Stimulated activated naive CD8-positive, alpha-beta T cell treated with anti-CD3 and anti-CD28 coated beads, Interleukin-15, Interleukin-2, amounts not matched to agents 100 ng/mL and 50 ng/mL, for 24 hours (primary cell): ENCODE results near the gene TXK.

Source experiments
- H3K27ac Mint-ChIP-seq: one replicate; pipeline ENCODE4 v1.8.0; 2021; ENCODE audit warnings: mild to moderate bottlenecking, mixed read lengths
- H3K27me3 Mint-ChIP-seq: one replicate; pipeline ENCODE4 v1.8.0; 2021; ENCODE audit warnings: mixed read lengths
- H3K36me3 Mint-ChIP-seq: one replicate; pipeline ENCODE4 v1.8.0; 2021; ENCODE audit warnings: low read depth, mixed read lengths
- H3K4me1 Mint-ChIP-seq: one replicate; pipeline ENCODE4 v1.8.0; 2021; ENCODE audit warnings: low read depth, mixed read lengths
- H3K4me3 Mint-ChIP-seq: one replicate; pipeline ENCODE4 v1.8.0; 2021; ENCODE audit warnings: mild to moderate bottlenecking, mixed read lengths
- H3K9me3 Mint-ChIP-seq: one replicate; pipeline ENCODE4 v1.8.0; 2021; ENCODE audit warnings: mixed read lengths

Gene TXK

DNA sequence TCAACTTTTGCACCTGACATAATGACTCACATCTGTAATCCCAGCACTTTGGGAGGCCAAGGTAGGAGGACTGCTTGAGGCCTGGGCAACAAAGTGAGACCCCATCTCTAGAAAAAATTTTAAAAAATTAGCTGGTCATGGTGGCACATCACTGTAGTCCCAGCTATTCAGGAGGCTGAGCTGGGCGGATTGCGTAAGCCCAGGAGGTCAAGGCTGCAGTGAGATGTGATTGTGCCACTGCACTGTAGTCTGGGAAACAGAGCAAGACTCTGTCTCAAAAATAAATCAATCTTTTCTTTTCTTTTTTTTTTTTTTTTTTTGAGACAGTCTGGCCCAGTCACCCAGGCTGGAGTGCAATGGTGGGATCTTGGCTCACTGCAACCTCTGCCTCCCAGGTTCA is 65.0 kb downstream of the TXK start:
- H3K27me3 Mint-ChIP-seq = no peaks in the 10 kb centered on the region
- no peak overlapping the region for H3K27ac Mint-ChIP-seq
- H3K9me3 Mint-ChIP-seq = no peaks in the 10 kb centered on the region
- H3K36me3 Mint-ChIP-seq = peaks cover 24% of the 10 kb centered on the region
- H3K4me1 Mint-ChIP-seq = peaks cover 33% of the 10 kb centered on the region
- no peak overlapping the region for H3K4me3 Mint-ChIP-seq

DNA sequence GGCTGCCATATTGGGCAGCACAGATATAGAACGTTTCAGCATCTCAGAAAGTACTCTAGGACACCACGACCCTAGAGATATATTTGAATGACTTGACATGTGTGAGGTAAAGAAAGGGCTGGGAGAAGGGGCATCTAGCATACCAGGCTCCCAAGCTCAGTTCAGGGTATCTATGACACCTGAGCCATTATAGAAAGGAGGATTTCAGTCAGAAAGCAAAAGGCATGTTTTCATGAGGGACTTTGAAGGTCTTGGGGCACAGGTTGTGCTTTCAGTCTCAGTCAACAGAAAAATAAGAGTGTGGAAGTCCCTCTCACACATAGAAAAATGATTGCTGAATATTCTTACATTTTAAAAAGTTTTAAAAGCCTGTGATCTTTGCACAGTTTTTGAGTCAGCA is 65.9 kb downstream of the TXK start:
- peaks cover 24% of the 10 kb centered on the region for H3K36me3 Mint-ChIP-seq
- no peaks in the 10 kb centered on the region for H3K27me3 Mint-ChIP-seq
- no peak overlapping the region for H3K4me3 Mint-ChIP-seq
- no peaks in the 10 kb centered on the region for H3K9me3 Mint-ChIP-seq
- peaks cover 39% of the 10 kb centered on the region for H3K4me1 Mint-ChIP-seq
- H3K27ac Mint-ChIP-seq = no peak overlapping the region

DNA sequence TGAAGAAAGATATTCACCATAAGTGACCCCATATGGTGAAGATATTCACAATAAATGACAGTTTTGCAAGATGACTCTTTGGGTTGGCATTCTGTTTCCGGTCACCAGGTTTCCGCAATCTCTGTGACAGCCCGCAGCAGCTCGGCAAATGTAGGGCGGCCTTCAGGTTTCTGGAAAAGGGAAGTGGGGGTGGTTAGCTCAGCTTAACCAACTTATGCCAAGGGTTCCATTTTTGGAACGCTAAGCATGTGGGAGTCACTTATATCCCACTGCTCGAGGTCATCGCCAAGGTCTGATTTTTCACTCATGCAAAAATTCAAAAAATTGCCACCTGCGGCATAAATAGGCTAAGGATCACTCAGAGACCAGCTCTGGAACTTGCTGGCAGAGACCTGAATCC is 66.5 kb downstream of the TXK start:
- H3K27me3 Mint-ChIP-seq = no peaks in the 10 kb centered on the region
- H3K36me3 Mint-ChIP-seq = peaks cover 24% of the 10 kb centered on the region
- peaks cover 45% of the 10 kb centered on the region for H3K4me1 Mint-ChIP-seq
- no peak overlapping the region for H3K4me3 Mint-ChIP-seq
- no peaks in the 10 kb centered on the region for H3K9me3 Mint-ChIP-seq
- no peak overlapping the region for H3K27ac Mint-ChIP-seq

GRCh38 chr4:48065587-48066052 is 68.4 kb downstream of the TXK start:
- Mint-ChIP-seq H3K36me3 (peaks cover 26% of the 10 kb centered on the region), H3K27me3 (no peaks in the 10 kb centered on the region), H3K9me3 (peaks cover 4% of the 10 kb centered on the region), H3K27ac (peak overlapping the region; percentile 81), H3K4me1 (peaks cover 46% of the 10 kb centered on the region), H3K4me3 (no peak overlapping the region)

DNA sequence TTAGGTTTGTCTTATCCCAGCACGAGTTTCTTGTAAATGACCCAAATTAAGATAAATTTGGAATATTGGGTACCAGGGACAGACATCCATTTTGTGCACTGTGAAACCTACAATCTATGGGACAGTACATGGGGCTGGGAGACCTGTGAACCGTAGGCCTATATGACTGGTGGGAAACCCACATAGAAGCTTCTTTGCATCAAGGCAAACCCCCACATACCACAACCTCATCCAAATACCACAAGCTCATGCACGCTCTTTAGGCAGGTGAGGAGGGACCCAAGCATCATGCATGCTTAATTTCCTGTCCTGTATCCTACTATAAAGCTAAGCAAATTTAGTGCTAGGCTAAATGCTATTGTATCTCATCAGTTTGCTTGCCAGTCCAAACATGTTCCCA is 69.7 kb downstream of the TXK start:
- peaks cover 49% of the 10 kb centered on the region for H3K4me1 Mint-ChIP-seq
- no peaks in the 10 kb centered on the region for H3K27me3 Mint-ChIP-seq
- peaks cover 5% of the 10 kb centered on the region for H3K9me3 Mint-ChIP-seq
- no peak overlapping the region for H3K4me3 Mint-ChIP-seq
- peaks cover 23% of the 10 kb centered on the region for H3K36me3 Mint-ChIP-seq
- peak overlapping the region; percentile 50 for H3K27ac Mint-ChIP-seq

DNA sequence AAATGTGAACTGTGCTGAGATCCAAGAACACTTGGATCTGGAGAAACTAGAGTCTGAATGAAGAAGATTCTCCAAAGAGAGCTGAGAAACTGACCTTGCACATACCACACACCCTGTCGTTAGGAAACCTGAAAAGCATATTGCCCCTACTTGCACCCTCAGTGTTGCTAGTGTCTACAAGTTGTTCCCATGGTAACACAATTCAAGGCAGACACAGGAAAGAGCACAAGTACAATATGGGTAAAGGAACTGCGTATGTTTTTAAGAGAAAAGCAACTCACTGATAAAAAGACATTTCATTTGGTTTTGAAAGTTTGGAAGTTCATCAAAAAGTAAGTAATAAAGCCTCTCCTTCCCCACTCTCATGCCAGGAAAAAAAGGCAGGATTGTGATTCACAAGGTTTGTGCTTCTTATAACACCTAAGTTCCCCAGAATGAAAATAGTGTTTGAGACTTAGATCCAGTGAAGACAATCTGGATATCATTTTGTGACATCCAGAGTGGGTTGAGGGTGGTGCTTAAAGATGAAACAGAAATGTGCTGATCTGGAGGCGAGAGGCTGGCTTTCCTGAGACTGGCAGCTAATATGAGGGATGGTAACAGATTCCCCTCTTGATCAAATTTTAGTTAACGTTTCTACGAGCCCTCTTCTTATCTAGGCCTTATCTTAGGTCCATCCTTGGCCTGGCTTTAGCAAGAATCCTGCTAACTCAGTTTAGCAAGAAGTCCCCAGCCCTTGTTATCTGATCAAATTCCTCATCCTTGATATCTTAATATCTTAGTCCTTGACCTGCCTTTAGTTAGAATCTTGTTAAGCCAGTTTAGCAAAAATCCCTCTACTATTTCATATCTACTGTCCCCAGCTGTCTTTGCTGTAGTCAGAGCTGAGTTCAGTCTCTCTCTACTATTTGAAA is 75.2 kb downstream of the TXK start:
- H3K27me3 Mint-ChIP-seq = no peaks in the 10 kb centered on the region
- peaks cover 24% of the 10 kb centered on the region for H3K4me1 Mint-ChIP-seq
- H3K9me3 Mint-ChIP-seq = peaks cover 5% of the 10 kb centered on the region
- H3K36me3 Mint-ChIP-seq = peaks cover 7% of the 10 kb centered on the region
- no peak overlapping the region for H3K27ac Mint-ChIP-seq
- no peak overlapping the region for H3K4me3 Mint-ChIP-seq

DNA sequence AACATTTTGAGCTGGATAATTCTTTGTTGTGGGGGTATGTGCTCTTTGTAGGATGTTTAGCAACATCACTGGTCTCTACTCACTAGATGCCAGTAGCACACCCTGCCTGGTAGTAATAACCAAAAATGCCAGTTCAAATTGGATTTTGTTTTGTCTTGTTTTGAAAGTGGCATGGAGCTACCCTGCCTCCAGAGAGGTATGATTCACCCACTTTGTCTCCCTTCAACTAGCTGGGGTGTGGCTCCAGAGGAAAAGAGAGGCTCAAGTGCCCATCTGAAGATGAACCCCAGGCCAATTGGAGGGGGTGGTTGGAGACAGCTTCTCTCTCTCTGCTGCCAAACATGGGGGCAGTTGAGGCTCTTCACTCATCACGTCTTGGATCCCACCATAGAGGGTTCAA is 83.0 kb downstream of the TXK start:
- no peaks in the 10 kb centered on the region for H3K9me3 Mint-ChIP-seq
- H3K27ac Mint-ChIP-seq = no peak overlapping the region
- H3K4me1 Mint-ChIP-seq = peaks cover 43% of the 10 kb centered on the region
- H3K4me3 Mint-ChIP-seq = no peak overlapping the region
- peaks cover 4% of the 10 kb centered on the region for H3K36me3 Mint-ChIP-seq
- peaks cover 13% of the 10 kb centered on the region for H3K27me3 Mint-ChIP-seq

DNA sequence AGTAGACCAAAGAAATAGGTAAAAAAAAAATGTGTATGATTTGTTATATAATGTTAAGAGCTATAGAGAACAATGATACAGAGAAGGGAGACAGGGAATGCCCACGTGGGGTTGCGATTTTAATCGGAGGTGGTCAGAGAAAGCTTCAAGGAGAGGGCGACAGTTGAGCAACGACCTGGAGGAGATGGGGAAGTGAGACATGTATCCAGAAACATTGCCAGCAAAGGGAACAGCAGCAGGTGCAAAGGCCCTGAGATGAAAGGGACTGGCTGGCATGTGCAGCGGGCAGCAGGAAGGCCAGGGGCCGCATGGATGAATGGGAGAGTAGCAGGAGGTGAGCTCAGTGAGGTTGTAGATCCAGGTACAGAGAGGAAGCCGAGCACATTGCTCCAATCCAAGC is 84.6 kb downstream of the TXK start:
- peaks cover 13% of the 10 kb centered on the region for H3K27me3 Mint-ChIP-seq
- no peak overlapping the region for H3K4me3 Mint-ChIP-seq
- H3K36me3 Mint-ChIP-seq = peaks cover 4% of the 10 kb centered on the region
- H3K27ac Mint-ChIP-seq = no peak overlapping the region
- peaks cover 59% of the 10 kb centered on the region for H3K4me1 Mint-ChIP-seq
- H3K9me3 Mint-ChIP-seq = no peaks in the 10 kb centered on the region

DNA sequence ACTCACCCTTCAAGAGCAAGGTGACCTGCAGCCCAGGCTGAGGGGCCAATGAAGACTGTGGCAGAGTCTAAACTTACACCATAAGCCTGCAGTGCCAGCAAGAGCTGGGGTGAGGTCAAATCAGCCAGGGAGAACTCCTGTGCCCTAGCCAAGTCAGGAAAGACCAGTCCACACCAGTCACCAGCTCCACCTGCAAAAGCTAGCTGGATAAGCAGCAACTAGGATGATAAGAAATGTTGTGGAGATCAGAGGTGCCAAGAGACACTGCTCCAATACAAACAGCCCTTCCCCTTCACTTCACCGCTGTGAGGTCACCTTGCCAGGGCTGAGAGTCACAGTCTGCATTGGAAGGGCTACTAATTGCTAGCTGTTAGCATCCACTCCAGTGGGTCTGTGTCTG is 86.2 kb downstream of the TXK start:
- peaks cover 75% of the 10 kb centered on the region for H3K4me1 Mint-ChIP-seq
- H3K27me3 Mint-ChIP-seq = peaks cover 13% of the 10 kb centered on the region
- peak overlapping the region; percentile 75 for H3K27ac Mint-ChIP-seq
- no peaks in the 10 kb centered on the region for H3K9me3 Mint-ChIP-seq
- peaks cover 4% of the 10 kb centered on the region for H3K36me3 Mint-ChIP-seq
- no peak overlapping the region for H3K4me3 Mint-ChIP-seq

DNA sequence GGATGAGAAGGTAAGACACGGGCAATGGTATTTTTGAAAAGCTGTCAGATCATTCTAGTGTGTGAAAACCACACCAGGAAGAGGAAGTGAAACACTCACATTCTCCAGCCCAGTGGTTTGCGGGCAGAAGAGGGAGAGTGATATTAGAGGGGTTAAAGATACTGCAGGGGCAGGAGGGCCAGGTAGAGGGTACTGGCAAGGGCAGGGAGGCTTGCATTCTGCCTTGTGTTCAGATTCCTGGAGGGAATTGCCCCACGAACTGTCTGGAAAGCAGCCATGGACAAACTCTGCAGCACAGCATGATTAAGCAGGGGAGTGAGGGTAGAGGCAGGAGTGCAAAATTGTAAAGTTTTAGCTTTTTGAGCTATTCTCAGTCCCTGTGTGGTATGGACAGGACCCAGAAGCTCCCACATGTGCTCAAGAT is 86.6 kb downstream of the TXK start:
- Mint-ChIP-seq H3K9me3 (no peaks in the 10 kb centered on the region), H3K36me3 (peaks cover 4% of the 10 kb centered on the region), H3K27ac (peak overlapping the region; percentile 75), H3K4me3 (peak overlapping the region; percentile 44), H3K4me1 (peaks cover 79% of the 10 kb centered on the region), H3K27me3 (peaks cover 13% of the 10 kb centered on the region)

DNA sequence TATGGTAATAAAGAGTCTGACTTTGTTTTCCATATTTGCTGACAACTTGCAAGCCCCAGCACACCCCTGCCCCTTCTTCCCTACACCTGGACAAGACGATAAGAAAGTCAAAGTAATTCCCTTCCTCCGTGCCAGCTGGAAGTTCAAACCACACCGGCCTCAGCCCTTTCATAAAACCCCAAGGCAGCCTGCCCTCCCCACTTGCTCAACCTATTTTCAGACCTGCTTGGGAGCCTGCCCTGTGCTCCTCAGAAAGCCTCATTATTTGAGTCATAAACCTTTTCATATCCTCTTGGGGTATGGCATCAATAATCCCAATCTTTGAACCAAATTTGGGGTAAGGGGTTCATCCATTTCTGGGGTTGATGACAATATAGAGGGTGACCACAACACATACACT is 88.0 kb downstream of the TXK start:
- Mint-ChIP-seq H3K4me1 (peaks cover 93% of the 10 kb centered on the region), H3K27ac (peak overlapping the region; percentile 72), H3K9me3 (no peaks in the 10 kb centered on the region), H3K4me3 (no peak overlapping the region), H3K27me3 (peaks cover 13% of the 10 kb centered on the region), H3K36me3 (peaks cover 4% of the 10 kb centered on the region)

GRCh38 chr4:48044298-48044697 is 89.8 kb downstream of the TXK start:
- no peak overlapping the region for H3K27ac Mint-ChIP-seq
- H3K9me3 Mint-ChIP-seq = no peaks in the 10 kb centered on the region
- H3K4me1 Mint-ChIP-seq = peaks cover 93% of the 10 kb centered on the region
- peaks cover 1% of the 10 kb centered on the region for H3K36me3 Mint-ChIP-seq
- peaks cover 5% of the 10 kb centered on the region for H3K27me3 Mint-ChIP-seq
- no peak overlapping the region for H3K4me3 Mint-ChIP-seq

GRCh38 chr4:48043504-48043903 is 90.5 kb downstream of the TXK start:
- no peaks in the 10 kb centered on the region for H3K36me3 Mint-ChIP-seq
- H3K27me3 Mint-ChIP-seq = no peaks in the 10 kb centered on the region
- H3K4me1 Mint-ChIP-seq = peaks cover 86% of the 10 kb centered on the region
- no peak overlapping the region for H3K4me3 Mint-ChIP-seq
- H3K27ac Mint-ChIP-seq = no peak overlapping the region
- H3K9me3 Mint-ChIP-seq = no peaks in the 10 kb centered on the region

DNA sequence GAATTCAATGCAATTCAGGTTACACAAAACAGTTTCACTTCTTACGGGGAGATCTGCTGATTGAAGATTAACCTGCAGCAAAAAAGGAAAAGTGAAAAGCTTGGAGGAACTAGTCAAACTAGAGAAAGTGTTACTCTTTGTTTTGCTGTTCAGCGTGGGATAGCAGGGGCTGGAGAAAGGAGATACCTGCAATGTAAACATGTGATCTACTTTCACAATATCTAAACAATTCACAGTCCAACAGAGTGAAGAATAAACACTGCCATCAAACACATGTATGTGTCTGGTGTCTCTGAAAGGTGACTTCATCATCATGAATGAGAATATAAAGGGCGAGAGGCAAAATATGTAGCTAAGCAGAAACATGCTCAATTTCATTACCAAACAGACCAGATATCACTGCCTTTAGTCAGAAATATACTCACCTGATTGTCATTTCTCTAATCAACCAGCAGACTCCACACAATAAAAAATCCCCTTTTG is 91.0 kb downstream of the TXK start:
- Mint-ChIP-seq H3K27ac (no peak overlapping the region), H3K4me1 (peaks cover 85% of the 10 kb centered on the region), H3K9me3 (no peaks in the 10 kb centered on the region), H3K27me3 (no peaks in the 10 kb centered on the region), H3K4me3 (no peak overlapping the region), H3K36me3 (no peaks in the 10 kb centered on the region)

DNA sequence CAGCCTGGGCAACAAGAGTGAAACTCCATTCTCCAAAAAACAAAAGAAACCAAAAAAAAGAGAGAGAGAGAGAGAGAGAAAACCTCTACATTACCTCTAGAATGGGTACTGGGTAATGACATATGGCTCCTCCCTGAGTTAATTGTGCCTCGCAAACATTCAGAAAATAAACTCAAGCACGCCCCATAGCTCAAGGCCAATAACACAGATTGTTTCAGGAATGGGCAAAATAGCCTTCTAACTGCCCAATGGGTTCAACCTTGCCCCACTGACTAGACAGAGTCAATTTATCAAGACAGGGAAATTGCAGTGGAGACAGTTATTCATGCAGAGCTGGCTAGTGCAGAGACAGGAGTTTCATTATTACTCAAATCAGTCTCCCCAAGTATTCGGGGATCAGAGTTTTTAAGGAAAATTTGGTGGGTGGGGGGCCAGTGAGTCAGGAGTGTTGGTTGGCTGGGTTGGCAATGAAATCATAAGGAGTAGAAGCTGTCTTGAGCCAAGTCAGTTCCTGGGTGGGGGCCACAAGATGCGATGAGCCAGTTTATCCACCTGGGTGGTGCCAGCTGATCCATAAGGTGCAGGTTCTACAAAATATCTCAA is 92.4 kb downstream of the TXK start:
- H3K4me3 Mint-ChIP-seq = peak overlapping the region; percentile 18
- no peaks in the 10 kb centered on the region for H3K27me3 Mint-ChIP-seq
- no peaks in the 10 kb centered on the region for H3K9me3 Mint-ChIP-seq
- H3K36me3 Mint-ChIP-seq = peaks cover 4% of the 10 kb centered on the region
- H3K4me1 Mint-ChIP-seq = peaks cover 82% of the 10 kb centered on the region
- peak overlapping the region; percentile 78 for H3K27ac Mint-ChIP-seq
